LNCaP clone FGC (cell line): ENCODE data around the gene SNF8.

ENCODE experiments used
- DNase-seq: peaks from one replicate; pipeline ENCODE4 v3.0.0-alpha.2; 2011; ENCODE audit warnings: low read depth
- H3K4me3 ChIP-seq: 2 replicates; pipeline ENCODE4 v1.5.1; 2011; ENCODE audit warnings: mild to moderate bottlenecking, low read depth, low read length, control low read depth
- CTCF ChIP-seq: IDR thresholded peaks from 2 replicates; pipeline ENCODE4 v1.5.1; 2012; ENCODE audit warnings: mild to moderate bottlenecking; ENCODE audit not compliant: control insufficient read depth, insufficient read depth; ENCODE audit errors: extremely low read depth

Gene SNF8

GRCh38 chr17:48985436-48986245, 41.0 kb upstream of the SNF8 start:
- no peak for DNase-seq
- no peak overlapping the region for H3K4me3 ChIP-seq
- no peak for TF ChIP-seq CTCF

GRCh38 chr17:48981927-48982539, 37.4 kb upstream of the SNF8 start:
- no peak for TF ChIP-seq CTCF
- no peak for DNase-seq
- no peak overlapping the region for H3K4me3 ChIP-seq

- H3K4me3 ChIP-seq: no peak overlapping the region
- no peak for TF ChIP-seq CTCF
- DNase-seq: no peak
Observed at GRCh38 chr17:48973806-48974205, 29.2 kb upstream of the SNF8 start.

- no peak overlapping the region for H3K4me3 ChIP-seq
- DNase-seq: no peak
- TF ChIP-seq CTCF: no peak
Observed at GRCh38 chr17:48972749-48973097, 28.1 kb upstream of the SNF8 start.

- no peak overlapping the region for H3K4me3 ChIP-seq
- no peak for DNase-seq
- TF ChIP-seq CTCF: no peak
Observed at GRCh38 chr17:48970865-48971687, 26.4 kb upstream of the SNF8 start.

GRCh38 chr17:48970224-48970623, 25.6 kb upstream of the SNF8 start:
- DNase-seq: no peak
- no peak overlapping the region for H3K4me3 ChIP-seq
- no peak for TF ChIP-seq CTCF
